HG03342 (cell line): ENCODE results near the gene EPHA7.

Experiments used
- ATAC-seq: cut with Tn5 transposase; IDR thresholded peaks from one replicate; pipeline ENCODE4 v1.9.1; 2021; ENCODE audit warnings: mild to moderate bottlenecking, moderate library complexity; ENCODE audit not compliant: unreplicated experiment

Gene EPHA7

DNA sequence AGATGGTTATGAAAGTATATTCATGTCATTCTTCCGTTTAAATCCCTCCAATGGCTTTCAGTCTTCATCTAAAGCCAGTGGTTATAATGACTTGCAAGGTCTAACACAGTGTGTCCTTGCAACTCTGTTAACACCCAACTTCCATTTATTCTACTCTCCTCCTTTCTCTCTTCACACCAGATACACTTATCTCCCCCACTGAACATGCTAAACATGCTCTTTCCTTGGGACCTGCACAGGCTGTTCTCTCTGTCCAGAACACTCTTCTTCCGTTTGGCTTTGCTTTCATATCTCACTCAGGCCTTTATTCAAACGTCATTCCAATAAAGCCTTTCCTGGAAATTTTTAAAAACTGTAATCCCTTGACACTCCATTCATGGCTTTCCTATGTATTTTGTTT lies 91.5 kb downstream of the EPHA7 start:
- ATAC-seq = no peak

DNA sequence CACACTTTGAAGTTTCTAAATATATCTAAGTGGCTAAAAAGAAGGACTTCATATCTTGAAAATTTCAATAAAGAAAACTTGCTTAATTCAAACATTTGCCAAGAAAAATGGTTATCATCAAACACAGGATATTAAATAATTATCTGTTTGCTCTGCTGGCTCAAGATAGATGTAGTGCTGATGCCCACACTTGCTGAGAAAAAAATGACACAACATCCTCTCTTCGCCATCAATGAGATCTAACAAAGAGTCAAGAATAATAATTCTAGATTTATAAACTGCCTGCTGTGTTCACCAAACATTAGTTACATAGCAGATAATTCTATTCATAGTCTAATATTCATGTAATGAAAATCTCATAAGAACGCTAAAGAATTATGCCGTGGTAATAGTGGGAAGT lies 93.6 kb downstream of the EPHA7 start:
- no peak for ATAC-seq

DNA sequence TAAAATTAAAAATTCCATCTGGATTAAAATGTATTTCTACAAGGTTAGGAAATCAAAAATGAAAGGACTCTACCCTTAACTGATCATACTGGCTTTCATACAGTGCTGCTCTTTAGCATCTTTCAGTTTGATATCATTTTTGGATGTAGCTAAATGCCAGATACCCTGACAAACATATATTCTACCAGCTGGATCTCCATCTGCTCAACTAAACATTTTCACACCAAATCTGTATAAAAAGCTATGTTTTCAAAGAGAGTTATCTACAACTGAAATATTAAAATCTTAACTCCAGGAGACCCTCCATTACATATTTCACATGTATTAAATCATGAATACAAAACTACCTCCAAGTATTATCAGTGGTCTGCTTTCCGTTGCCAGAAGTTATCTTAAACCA lies 95.7 kb downstream of the EPHA7 start:
- ATAC-seq = no peak

DNA sequence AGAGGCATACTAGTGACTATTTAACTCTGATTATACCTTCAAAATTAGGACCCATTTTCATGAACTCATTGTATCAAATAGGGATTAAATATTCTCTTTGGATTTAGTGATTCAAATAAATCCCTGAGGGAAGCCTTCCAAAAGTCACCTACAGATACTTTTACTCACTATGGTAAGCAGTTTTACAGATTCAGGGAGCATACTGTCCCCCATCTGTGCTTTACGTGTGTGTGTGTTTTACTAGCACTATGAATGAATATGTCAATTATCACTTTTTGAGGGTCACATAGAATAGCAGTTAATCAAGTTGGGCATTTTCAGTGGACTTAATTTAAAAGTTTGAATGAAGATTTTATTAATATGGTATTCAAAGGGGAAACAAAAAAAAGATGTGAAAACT lies 96.7 kb downstream of the EPHA7 start:
- ATAC-seq = no peak

DNA sequence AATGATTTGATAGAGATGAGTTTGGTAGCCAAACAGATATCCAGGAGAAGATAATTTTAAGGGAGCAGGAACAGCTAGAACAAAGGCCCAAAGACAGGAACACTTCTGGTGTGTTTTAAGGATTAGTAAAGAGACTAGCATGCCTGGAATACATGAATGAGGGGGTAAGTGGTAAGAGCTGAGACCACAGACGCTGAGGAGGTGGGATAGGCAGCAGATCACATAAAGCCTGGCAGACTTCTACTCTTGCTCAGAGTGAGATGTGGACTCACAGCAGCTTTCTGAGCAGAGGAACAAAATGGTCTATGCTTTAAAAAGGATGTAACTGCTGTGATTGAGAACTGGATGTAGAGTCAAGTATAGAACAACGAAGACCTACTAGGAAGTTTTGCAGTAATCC lies 100.1 kb downstream of the EPHA7 start:
- no peak for ATAC-seq

DNA sequence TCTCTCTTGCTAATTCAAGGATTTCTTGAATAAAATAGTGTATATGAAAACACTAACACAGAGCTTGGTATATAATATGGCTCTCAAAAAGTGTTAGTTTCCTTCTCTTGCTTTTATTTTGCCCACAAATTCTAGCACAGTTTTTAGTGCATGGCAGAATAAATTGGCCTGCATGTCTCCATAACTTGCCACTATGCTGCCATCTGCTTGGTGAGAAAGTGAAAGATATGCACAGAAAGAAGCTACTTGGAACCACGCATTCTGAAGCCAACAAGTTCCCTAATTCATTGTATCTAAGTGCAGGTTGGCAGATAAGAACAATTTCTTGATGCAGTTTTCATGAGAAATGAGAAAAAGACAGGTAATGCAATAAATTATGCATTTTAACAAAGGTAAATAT lies 101.2 kb downstream of the EPHA7 start:
- ATAC-seq = no peak

DNA sequence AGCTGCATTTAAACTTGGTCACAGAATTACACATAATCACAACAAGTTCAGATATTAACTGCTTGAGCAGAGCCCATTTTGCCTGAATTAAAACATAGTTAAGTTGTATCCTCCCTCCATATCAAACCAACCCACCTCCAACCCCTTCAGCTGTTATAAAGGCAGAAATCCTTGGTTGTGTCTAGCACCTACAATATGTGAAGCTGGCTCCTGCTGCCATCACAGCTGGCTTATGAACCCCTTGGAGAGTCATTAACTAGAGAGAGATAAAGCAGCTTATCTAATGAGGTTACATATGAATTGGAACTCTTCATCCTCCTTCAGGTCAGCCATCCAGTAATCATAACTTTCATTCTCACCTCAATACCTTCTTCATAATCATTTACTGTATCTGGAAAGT lies 101.8 kb downstream of the EPHA7 start:
- ATAC-seq = no peak

DNA sequence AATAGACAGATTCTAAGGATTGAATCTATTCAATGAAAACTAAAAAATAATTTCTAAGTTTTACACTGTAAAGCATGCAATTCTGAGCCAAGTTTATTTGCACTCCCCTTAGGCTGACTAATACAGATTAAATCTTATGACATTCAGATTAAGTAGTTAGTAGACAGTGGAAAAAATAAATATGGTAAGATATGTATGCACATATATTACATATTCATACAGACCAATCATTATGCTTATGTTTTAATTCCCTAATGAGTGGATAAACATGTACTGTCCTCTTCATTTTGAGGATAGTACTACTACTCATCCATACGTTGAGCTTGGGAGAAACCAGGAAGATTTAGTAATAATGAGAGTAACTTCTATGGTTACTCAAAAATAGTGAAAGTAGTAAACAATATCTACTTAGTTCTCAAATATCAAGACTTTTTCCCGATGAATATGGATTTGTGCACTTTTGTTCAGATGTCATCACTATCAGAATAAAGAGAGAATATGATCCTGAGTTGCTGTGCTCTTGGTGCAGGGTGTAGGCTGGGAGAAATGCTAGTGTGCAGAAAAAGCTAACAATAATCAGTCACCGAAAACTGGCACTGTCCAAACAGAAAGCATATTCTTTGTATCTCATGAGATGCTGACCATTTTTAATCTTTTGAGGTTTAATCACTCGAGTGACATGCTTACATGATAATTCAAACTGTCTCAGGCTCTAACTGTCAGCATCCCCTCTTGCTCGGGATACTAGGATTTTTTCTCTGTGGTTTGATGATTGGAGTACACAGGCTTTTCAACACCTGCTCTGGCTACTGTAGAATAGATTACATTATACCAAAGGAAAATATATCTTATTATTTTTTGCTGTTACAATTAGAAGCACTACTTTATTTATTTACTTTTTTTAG lies 111.6 kb downstream of the EPHA7 start:
- no peak for ATAC-seq

DNA sequence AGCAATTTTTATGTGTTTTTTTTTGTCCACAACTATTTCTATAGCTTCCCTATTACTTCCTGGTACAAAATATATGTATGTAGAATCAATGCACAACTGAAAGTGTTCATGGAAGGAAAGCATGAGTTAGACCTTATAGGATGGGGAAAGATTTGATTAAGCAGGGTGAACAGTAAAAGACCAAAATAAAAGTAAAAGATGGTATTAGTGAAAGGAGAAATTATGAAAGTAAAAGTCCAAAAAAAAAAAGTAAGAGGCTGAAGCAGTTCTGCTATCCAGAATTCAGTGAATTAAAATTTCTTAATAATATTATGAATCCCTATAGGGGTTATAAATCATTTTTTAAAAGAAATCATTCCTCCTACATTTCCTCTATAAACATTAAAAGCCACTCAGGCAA lies 114.3 kb downstream of the EPHA7 start:
- no peak for ATAC-seq

DNA sequence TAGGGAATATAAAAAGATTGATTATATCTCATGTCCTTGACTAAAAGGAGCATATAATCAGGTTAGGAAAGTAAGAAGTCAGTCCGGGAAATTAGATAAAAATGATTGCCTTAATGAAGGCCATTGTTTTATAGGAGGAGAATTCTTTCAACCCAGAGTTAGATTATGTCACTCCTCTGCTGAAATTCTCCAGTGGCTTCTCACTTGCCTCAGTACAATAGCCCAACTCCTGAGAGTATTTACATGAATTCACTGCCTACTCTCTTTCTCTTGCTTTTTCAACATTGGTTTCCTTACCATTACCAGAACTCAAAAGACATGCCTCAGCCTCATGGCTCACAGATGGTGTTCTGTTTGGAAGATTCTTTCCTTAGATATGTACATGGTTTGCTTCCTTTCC lies 114.9 kb downstream of the EPHA7 start:
- no peak for ATAC-seq

DNA sequence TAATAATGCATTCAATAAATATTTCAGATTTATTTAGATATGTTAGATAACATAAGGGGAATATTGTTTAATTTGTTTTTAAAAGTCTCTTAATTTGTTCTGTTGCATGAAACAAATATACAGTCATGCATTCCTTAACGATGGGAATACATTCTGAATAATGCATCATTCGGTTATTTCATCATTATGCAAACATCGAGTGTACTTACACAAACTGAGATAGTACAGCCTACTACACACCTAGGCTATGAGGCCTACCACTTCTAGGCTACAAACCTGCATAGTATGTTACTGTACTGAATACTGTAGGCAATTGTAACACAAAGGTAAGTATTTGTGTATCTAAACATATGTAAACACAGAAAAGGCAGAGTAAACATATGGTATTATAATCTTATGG lies 118.7 kb downstream of the EPHA7 start:
- no peak for ATAC-seq

DNA sequence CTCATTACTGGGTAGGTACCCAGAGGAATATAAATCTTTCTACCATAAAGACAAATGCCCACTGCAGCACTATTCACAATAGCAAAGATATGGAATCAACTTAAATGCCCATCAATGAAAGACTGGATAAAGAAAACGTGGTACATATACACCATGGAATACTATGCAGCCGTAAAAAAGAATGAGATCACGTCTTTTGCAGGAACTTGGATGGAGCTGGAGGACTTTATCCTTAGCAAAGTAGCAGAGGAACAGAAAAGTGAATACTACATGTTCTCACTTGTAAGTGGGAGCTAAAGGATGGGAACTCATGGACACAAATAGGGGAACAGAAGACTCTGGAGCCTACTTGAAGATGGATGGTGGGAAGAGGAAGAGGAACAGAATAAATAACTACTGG lies 119.7 kb downstream of the EPHA7 start:
- no peak for ATAC-seq

DNA sequence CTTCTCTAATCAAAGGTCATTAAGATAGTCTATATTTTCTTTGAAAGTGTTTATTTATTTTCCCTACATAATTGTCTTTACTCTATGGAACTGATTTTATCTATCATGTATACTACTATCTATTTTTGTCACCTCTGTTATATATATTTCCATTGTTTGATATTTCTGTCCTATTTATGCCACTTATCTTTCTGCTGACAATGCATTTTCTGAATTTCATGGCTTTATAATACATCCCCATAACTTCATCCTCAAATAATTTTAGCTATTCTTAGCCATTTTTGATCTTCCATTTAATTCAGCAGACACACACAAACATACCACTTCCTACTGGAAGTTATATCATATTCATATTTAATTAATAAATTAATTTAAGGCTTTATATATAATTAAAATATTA lies 123.7 kb downstream of the EPHA7 start:
- no peak for ATAC-seq

DNA sequence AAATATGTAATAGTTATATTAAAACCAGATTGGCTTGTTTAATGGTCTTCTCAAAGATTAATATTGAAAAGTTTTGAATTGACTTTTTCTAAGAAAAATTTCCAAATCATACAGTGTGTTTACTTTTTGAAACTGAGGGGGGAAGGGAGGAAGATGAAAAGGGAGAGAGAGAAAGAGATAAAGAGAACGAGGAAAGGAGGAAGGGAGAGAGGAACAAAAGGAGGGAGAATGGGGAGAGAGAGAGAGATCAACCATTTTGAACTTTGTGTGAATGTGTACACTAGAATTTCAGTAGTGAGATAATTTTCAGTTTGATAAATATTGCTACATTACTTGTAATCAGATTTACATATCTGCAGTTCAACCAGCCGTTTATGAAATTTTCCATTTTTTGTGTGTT lies 124.5 kb downstream of the EPHA7 start:
- ATAC-seq = no peak

DNA sequence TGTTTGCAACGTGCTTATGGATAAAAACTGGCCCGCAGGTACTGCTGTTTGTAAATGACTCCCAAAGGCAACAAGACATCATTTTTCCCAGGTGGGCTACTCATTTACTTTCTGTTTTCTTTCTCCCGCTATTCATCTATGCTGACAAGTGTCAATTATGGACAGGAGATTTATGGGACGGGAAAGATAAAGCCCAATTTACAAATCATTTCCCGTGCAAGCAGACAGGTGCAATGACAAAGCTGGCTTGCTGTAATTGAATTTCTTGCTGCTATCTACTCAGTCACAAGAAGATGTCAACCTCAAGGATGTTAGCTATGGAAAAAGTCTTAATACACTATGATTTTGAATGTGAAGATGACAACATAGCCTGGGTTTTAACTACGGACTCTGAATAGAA lies 125.5 kb downstream of the EPHA7 start:
- ATAC-seq = no peak

DNA sequence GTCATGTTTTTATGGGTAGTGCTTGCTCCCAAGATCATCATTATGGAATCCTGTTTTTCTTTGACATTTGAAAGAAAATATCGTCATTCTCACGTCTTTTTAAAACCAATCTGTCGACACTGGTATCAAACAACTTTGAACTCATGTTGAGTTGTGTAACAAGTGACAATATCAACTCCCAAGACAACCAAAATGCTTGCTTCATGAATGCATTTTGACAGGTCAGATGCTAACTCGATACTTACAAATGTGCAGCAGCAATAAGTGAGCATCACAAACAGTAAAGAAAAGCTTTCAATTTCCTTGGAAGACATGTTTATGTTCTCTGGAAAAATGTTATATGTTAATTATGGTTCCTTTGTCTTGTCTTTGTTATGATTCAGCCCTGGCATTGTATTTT lies 125.9 kb downstream of the EPHA7 start:
- no peak for ATAC-seq

DNA sequence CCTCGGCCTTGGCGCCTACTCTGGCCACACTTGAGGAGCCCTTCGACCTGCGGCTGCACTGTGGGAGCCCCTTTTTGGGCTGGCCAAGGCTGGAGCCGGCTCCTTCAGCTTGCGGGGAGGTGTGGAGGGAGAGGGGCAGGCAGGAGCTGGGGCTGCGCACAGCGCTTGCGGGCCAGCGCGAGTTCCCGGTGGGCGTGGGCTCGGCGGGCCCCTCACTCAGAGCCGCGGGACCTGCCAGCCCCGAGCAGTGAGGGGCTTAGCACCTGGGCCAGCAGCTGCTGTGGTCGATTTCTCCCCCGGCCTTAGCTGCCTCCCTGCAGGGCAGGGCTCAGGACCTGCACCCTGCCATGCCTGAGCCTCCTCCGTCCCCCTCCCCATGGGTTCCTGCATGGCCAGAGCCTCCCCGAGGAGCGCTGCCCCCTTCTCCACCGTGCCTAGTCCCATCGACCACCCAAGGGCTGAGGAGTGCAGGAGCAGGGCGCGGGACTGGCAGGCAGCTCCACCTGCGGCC lies 136.8 kb downstream of the EPHA7 start:
- no peak for ATAC-seq

DNA sequence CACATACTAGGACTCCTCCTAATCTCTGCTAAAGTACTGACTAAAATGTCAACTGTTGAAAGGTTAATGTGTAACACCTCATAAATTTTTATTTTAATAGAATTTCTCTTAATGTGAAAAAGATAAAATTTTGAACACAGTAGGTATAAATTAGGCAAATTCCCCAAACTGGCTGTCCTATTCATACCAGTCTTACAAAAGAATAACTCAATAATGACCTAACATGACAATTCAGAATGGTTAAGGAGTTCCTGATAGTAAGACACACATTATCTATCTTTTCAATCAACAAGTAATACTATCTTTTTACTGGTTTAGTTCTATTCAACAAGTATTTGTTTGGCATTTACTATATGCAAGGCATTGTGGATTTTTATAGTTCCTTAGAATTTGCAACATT lies 141.1 kb downstream of the EPHA7 start:
- no peak for ATAC-seq

DNA sequence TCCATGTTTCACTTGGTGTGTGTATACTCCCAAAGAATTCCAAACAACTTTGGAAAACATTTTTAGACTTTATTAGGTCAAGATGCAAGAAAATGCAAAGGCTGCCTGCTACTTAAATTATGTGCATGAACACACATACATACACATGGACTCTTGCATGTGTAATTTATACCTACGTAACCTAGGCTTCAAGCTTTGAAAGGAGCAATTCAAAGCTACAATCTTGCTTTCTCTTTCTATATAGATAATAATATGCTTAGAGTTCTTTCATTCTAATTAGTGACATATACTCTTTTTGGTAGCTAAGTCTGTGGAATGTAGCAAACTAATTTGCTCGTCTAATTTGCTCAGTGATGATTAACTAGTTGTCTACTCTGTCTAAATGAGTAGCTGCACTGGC lies 146.5 kb downstream of the EPHA7 start:
- ATAC-seq = no peak

DNA sequence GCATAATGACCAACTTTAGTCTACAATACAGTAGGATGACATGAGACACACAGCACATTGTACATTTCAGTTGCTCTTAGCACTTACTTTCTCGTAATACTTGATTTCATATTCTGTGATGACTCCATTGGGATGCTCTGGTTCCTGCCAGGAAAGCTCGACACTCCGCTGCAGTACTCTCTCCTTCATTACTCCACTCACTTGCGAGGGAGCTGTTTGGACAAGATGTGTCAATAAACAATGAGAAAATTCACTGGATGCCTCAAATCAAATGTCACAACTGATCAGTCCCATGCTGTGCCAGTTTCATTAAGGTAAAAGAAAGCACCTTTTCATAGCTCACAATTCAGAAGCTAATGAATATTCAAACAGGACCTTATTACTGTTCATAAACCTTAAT lies 147.1 kb downstream of the EPHA7 start:
- ATAC-seq = no peak

DNA sequence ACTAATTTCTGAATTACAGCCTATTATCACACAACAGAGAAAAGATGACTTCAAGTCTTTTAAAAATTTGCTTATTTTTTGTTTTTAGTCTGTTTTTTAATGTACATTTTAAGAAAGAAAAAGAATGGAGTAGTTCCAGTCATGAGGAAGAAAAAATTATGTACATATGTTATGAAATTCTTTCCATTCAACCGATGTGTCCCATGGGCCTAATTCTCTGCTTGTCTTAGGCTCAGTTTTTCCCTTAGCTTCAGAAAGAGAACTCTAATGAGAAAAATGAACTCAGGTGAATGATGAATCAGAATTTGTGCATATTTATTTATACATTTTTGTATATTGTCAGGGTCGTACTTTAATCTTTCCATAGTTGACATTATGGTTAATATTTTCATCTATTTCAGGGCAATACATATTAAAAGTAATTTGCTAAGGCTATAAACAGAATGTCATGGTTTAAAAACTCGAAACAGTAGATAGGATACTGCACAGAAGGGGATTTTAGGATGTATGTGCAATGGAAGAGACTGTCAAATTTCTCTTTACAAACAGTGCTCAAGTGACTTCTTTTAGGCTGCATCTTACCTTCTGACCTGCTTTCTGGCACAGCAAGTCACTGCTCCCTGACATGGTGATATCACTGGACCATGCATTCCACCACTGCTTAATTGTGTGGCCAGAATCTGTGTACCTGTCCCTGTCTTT lies 153.1 kb downstream of the EPHA7 start:
- ATAC-seq = no peak

DNA sequence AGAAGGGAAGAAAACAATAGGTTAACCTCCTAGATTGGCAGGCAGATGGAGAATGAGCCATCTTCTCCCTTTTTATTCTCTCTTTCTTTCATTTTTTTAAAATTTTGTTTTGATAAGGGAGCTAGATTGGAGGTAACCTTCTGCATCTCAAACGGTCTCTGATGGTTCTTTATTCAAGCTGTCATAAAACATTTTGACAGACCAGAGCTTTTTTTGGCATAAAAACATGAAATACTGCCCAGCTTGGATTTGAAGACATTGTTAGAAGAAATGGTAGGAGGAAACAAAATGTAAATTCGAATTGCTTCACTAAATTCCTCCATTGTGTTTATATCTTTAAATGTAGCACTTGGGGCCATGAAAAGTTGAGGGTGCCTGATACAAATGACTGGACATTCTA lies 158.5 kb downstream of the EPHA7 start:
- no peak for ATAC-seq
